Pons (tissue), 1 donor: ENCODE data around the gene LAMC3.

Experiments
- DNase-seq: peaks from one replicate; pipeline ENCODE4 v3.0.0-alpha.2; 2016; ENCODE audit warnings: low spot score

The LAMC3 gene

GRCh38 chr9:131008909-131009618 lies at the start of gene LAMC3:
TSS of gene LAMC3 (plus strand) at chr9:131009174. CDS start at chr9:131009215, 41 bp downstream.
- DNase-seq = no peak

- DNase-seq = no peak
Observed at GRCh38 chr9:130959809-130960334, 49.1 kb upstream of the LAMC3 start.

DNA sequence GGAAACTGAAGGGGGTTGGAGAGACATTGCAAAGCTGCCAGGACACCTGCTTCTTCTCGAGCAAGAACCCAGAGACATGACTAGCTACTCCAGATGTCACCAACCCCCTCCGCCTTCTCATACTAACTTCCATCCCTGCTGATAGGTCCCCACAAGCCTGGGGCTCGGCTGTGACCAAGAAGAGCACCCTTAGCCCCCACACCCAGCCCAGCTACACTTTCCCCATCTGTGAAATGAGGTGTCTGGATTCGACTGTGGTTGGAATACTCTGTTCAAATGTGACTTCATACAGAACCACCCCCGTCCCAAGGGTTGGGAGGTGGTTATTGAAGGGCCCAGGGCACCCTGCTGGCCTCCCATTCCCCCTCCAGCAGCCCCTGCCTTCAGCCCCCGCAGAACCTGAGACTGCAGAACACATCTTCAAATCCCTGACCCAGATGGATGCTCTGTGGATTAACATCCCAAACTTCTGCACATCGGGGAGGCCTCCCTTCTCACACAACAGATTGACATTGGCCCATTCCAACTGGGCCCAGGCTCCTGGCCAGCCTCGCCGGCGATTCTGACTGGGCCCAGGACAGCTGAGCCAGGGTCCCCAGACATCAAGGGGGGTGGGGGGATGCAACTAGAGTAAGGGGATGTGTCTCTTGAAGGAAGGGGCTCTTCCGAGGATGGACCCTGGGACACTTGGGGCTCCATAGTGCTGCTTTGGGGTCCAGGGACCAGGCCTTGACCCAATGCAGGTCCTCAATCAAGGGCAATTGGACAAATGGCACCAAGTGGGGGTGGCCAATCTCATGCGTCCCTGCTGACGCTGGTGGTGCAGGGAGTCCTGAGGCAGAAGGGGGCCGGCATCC lies 48.2 kb upstream of the LAMC3 start:
- DNase-seq = no peak

DNA sequence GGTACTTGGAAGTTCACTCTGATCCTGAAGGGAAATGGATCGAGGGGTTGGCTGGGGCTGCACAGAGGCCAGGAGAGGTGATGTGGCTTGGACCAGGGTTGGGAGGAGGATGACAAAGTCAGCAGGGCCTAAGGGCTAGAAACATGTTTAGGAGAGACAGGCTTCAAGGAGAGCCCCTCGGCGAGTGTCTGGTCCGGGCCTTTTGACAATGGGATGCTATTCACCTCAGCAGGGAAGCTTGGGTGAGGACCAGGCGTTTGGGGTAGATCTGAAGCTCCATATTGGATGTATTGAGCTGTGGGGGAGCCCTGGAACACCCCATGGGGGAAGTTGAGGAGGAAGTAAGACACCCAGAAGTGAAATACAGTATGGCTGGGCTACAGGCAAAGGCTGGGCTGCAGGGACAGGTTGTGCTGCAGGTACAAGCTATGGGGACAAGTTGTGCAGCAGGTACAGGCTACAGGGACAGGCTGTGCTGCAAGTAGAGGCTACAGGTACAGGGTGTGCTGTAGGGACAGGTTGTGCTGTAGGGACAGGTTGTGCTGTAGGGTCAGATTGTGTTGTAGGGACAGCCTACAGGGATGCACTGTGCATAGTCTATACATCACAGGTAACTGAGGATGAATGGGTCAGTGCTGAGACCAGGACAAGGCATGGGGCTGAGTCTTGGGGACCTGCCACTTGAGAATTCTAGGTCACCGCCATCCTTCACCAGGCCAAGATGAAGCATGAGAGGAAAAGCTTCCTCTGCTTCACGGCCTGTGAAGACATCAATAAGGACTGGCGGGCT lies 47.3 kb upstream of the LAMC3 start:
- DNase-seq = no peak

GRCh38 chr9:130962418-130963316 lies 46.3 kb upstream of the LAMC3 start:
- DNase-seq = no peak

DNA sequence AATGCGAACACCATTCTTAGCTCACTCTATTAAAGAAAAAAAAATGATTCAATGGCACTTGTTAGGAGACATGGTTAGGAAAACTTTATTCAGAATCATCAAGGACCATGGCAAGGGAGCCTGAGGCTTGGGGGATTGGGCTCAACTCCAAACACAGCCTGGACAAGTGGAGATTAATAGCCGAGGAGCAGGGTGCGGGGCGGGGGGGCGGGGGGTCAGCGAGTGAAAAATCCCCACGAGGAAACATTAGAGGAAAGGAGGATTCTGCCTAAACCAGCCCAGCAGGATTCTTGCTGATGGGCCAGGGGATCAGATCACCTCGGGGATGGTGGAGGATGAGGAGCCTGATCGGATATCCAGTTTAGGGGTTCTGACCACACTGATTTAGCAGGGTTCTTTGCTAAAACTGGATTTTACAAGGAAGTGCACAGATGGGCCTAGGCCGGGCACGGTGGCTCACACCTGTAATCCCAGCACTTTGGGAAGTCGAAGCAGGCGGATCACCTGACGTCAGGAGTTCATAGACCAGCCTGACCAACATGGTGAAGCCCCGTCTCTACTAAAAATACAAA lies 45.6 kb upstream of the LAMC3 start:
- no peak for DNase-seq

GRCh38 chr9:130963916-130964315 lies 45.1 kb upstream of the LAMC3 start:
- no peak for DNase-seq

- no peak for DNase-seq
Observed at GRCh38 chr9:130965680-130966079, 43.3 kb upstream of the LAMC3 start.

DNA sequence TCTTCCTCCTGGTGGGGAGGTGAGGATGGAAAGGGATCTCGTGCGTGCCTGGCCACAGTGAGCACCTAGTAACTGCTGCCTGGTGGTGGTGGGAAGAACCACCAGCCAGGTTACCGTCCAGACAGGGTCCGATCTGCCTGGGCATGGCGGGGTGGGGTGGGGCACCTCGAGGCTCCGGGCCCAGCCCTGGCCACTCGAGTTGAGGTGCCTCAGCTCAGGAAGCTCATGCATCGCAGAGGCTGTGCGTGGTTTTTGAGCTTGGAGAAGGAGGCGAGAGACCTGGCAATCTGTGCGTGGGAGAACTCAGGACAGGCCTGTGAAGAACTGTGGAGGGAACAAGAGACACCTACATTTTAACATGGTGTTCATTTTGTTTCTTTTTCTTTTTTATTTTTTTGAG lies 38.9 kb upstream of the LAMC3 start:
- DNase-seq = no peak

DNA sequence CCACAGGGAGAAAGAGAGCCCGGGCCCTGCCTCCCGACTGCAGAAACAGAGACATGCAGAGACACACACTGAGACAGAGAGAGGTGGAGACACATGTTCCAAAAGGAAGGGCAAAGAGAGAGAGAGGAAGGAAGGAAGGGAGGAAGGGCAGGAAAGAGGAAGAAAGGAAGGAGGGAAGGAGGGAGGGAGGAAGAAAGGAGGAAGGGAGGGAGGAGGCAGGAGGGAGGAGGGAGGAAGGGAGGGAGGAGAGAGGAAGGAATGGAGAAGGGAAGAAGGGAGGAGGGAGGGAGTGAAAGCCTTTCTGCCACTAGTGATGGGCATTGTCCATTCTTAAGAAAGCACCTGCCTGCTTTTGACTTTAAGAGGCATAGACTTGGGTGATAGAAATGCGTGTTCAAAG lies 38.1 kb upstream of the LAMC3 start:
- DNase-seq = no peak

GRCh38 chr9:130971294-130971849 lies 37.6 kb upstream of the LAMC3 start:
- no peak for DNase-seq

- DNase-seq = no peak
Observed at GRCh38 chr9:130972277-130972956, 36.6 kb upstream of the LAMC3 start.

DNA sequence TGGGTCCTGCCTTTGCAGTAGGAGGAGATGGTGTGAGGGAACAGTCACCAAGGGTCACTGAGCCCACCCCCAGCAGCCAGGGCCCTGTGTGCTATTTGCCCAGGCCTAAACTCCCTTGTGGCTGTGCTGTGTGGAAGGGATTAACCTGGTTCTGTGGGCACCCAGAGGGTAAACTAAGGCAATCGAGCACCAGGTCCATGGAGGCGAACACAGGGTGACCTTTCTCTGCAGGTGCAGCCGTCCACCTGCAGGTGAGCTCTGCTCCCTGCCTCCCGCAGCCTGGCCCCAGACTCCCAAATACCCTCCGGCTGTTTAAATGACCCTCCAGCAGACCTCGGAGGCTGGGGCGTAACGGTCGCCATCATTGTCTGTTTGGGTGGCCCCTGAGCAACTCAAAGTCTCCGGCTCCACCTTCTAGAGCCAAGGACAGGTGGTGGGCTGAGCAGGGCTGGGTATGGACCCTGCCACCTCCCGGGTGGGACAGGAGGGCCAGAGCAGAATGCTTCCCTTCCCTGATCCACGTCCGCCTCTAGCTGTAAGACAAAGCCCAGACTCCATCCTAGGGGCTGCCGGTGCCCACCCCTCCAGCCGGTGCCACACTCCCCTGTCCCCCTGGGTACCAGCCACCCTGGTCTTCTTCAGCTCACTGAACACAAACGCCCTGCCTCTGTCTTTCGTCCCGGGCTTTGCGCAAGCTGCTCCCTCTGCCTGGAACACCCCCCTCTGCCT lies 35.9 kb upstream of the LAMC3 start:
- no peak for DNase-seq

GRCh38 chr9:130973686-130974281 lies 35.2 kb upstream of the LAMC3 start:
- no peak for DNase-seq

- DNase-seq = no peak
Observed at GRCh38 chr9:130974697-130975096, 34.3 kb upstream of the LAMC3 start.

DNA sequence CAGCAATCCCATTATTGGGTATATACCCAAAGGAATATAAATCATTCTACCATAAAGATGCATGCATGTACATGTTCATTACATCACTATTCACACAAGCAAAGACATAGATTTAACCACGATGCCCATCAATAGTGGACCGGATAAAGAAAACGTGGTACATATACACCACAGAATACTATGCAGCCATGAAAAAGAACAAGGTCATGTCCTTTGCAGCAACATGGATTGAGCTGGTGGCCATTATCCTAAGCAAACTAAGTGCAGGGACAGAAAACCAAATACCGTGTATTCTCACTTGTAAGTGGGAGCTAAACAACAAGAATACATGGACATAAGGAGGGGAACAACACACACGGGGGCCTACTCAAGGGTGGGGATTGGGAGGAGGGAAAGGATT lies 33.8 kb upstream of the LAMC3 start:
- DNase-seq = no peak

GRCh38 chr9:130975932-130976841 lies 32.8 kb upstream of the LAMC3 start:
- DNase-seq = no peak

DNA sequence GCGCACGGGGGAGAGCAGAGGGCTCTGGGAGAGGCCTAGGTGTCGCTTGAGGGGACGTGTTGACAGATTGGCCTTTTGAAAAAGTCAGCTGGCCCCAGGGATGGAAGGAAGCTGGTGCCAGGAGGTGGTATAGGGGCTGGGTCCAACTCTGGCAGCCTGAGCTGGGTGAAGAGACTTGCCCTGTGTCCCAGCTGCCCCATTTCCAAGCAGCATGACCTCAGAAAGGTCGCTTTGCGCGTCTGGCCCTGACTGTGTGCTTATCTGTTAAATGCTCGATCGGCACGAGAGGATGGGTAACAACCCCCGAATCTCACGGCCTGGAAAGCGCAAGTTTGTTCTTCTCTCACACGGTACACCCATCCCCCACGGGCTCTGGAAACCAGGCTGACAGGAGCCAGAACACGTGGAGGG lies 31.2 kb upstream of the LAMC3 start:
- DNase-seq = no peak
